ENCODE results near the gene XXYLT1. TPM values are rescaled to one million over a fixed set of nuclear protein-coding genes. Genes with fewer than 3 reads are reported as not detected.

XXYLT1 gene
- total RNA-seq, 1 experiment from 2014 or later, result 23.4 TPM

GRCh38 chr3:195189821-195190220 lies 81.1 kb downstream of the XXYLT1 start:
- TF ChIP-seq AR (CRISPR knock-in tag; IDR thresholded peaks at IDR 0.05), result no peak
- TF ChIP-seq GRHL2 (CRISPR knock-in tag; IDR thresholded peaks at IDR 0.05; ENCODE audit: insufficient replicate concordance, severe bottlenecking), result no peak
- TF ChIP-seq NFYB (CRISPR knock-in tag; conservative IDR thresholded peaks at IDR 0.05; ENCODE audit: low read depth), result no peak
- no peak for TF ChIP-seq KAT7 (CRISPR knock-in tag; IDR thresholded peaks at IDR 0.05; ENCODE audit: borderline replicate concordance)
- TF ChIP-seq PRDM15 (CRISPR knock-in tag; IDR thresholded peaks at IDR 0.05), result no peak
- no peak for TF ChIP-seq CTCF (IDR thresholded peaks at IDR 0.05)
- no peak overlapping the region for H3K4me3 Mint-ChIP-seq
- H3K27me3 Mint-ChIP-seq (ENCODE audit: low read depth), result no peaks in the 10 kb centered on the region; the same call in 1 of the 2 replicates
- H3K9me3 Mint-ChIP-seq, result peaks cover 18% of the 10 kb centered on the region
- peaks cover 46% of the 10 kb centered on the region for H3K4me1 Mint-ChIP-seq
- no peak for ATAC-seq
- ChIA-PET CTCF (no interaction called here), POLR2A (no interaction called here)
- no peak for DNase-seq (ENCODE audit: low spot score)
- peaks cover 18% of the 10 kb centered on the region for H3K36me3 Mint-ChIP-seq
- H3K27ac Mint-ChIP-seq, result 0 out of 2 replicates have a peak overlapping the region, but pooled peaks have one; percentile 14

GRCh38 chr3:195188426-195188927 lies 82.5 kb downstream of the XXYLT1 start:
- Mint-ChIP-seq H3K4me3 (no peak overlapping the region), H3K9me3 (peaks cover 18% of the 10 kb centered on the region), H3K27ac (peak overlapping the region; percentile 47; the same call in 1 of the 2 replicates), H3K4me1 (peaks cover 49% of the 10 kb centered on the region), H3K27me3 (ENCODE audit: low read depth) (no peaks in the 10 kb centered on the region; the same call in 1 of the 2 replicates), H3K36me3 (peaks cover 18% of the 10 kb centered on the region)
- CTCF ChIA-PET, result interaction anchor here (0.7 to 1.6 kb wide), 3 partner anchors 33 to 555 kb away, joined by 3 to 4 read pairs (median 3); partner anchors contain the start of gene XXYLT1
- ATAC-seq (peak; percentile 26; the same call in 1 of the 2 replicates), DNase-seq (ENCODE audit: low spot score) (no peak)
- POLR2A ChIA-PET, result no interaction called here
- no peak for TF ChIP-seq EMX1 (CRISPR knock-in tag; IDR thresholded peaks at IDR 0.05)
- TF ChIP-seq, protein P1, sequence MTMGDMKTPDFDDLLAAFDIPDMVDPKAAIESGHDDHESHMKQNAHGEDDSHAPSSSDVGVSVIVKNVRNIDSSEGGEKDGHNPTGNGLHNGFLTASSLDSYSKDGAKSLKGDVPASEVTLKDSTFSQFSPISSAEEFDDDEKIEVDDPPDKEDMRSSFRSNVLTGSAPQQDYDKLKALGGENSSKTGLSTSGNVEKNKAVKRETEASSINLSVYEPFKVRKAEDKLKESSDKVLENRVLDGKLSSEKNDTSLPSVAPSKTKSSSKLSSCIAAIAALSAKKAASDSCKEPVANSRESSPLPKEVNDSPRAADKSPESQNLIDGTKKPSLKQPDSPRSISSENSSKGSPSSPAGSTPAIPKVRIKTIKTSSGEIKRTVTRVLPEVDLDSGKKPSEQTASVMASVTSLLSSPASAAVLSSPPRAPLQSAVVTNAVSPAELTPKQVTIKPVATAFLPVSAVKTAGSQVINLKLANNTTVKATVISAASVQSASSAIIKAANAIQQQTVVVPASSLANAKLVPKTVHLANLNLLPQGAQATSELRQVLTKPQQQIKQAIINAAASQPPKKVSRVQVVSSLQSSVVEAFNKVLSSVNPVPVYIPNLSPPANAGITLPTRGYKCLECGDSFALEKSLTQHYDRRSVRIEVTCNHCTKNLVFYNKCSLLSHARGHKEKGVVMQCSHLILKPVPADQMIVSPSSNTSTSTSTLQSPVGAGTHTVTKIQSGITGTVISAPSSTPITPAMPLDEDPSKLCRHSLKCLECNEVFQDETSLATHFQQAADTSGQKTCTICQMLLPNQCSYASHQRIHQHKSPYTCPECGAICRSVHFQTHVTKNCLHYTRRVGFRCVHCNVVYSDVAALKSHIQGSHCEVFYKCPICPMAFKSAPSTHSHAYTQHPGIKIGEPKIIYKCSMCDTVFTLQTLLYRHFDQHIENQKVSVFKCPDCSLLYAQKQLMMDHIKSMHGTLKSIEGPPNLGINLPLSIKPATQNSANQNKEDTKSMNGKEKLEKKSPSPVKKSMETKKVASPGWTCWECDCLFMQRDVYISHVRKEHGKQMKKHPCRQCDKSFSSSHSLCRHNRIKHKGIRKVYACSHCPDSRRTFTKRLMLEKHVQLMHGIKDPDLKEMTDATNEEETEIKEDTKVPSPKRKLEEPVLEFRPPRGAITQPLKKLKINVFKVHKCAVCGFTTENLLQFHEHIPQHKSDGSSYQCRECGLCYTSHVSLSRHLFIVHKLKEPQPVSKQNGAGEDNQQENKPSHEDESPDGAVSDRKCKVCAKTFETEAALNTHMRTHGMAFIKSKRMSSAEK (CRISPR knock-in tag; IDR thresholded peaks at IDR 0.05; ENCODE audit: borderline replicate concordance), result no peak
- TF ChIP-seq NR3C1 (CRISPR knock-in tag; conservative IDR thresholded peaks at IDR 0.05; ENCODE audit: low read depth), result no peak
- no peak for TF ChIP-seq ZNF317 (CRISPR knock-in tag; IDR thresholded peaks at IDR 0.05; ENCODE audit: borderline replicate concordance, low read depth)
- TF ChIP-seq, protein P2, sequence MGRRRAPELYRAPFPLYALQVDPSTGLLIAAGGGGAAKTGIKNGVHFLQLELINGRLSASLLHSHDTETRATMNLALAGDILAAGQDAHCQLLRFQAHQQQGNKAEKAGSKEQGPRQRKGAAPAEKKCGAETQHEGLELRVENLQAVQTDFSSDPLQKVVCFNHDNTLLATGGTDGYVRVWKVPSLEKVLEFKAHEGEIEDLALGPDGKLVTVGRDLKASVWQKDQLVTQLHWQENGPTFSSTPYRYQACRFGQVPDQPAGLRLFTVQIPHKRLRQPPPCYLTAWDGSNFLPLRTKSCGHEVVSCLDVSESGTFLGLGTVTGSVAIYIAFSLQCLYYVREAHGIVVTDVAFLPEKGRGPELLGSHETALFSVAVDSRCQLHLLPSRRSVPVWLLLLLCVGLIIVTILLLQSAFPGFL (CRISPR knock-in tag; IDR thresholded peaks at IDR 0.05; ENCODE audit: borderline replicate concordance), result no peak
- TF ChIP-seq, protein P3, sequence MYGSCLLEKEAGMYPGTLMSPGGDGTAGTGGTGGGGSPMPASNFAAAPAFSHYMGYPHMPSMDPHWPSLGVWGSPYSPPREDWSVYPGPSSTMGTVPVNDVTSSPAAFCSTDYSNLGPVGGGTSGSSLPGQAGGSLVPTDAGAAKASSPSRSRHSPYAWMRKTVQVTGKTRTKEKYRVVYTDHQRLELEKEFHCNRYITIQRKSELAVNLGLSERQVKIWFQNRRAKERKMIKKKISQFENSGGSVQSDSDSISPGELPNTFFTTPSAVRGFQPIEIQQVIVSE (CRISPR knock-in tag; IDR thresholded peaks at IDR 0.05; ENCODE audit: borderline replicate concordance), result no peak
- TF ChIP-seq CTCF (IDR thresholded peaks at IDR 0.05), result no peak
- TF ChIP-seq, protein P4, sequence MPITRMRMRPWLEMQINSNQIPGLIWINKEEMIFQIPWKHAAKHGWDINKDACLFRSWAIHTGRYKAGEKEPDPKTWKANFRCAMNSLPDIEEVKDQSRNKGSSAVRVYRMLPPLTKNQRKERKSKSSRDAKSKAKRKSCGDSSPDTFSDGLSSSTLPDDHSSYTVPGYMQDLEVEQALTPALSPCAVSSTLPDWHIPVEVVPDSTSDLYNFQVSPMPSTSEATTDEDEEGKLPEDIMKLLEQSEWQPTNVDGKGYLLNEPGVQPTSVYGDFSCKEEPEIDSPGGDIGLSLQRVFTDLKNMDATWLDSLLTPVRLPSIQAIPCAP (CRISPR knock-in tag; IDR thresholded peaks at IDR 0.05), result no peak
- TF ChIP-seq NFYB (CRISPR knock-in tag; conservative IDR thresholded peaks at IDR 0.05; ENCODE audit: low read depth), result no peak

Measured in WTC11 (cell line).